ENCODE measurements around the gene PCBP4.

The PCBP4 gene

GRCh38 chr3:51987568-51987967, 20.3 kb upstream of the PCBP4 start:
- no peaks in the 10 kb centered on the region for H3K9me3 ChIP-seq (ENCODE audit: insufficient read depth, low read length)
- H3K4me3 ChIP-seq (ENCODE audit: low read length), result no peak overlapping the region
- no peak overlapping the region for H3K9ac ChIP-seq (ENCODE audit: low read length)
- no peak overlapping the region for H3K27ac ChIP-seq (ENCODE audit: low read length)
- H3K79me2 ChIP-seq (ENCODE audit: low read length), result peaks cover 11% of the 10 kb centered on the region
- H3K4me2 ChIP-seq (ENCODE audit: low read length), result no peak overlapping the region
- peaks cover 15% of the 10 kb centered on the region for H3K4me1 ChIP-seq (ENCODE audit: low read length)
- H2AFZ ChIP-seq (ENCODE audit: low read depth, low read length), result no peak overlapping the region
- no peaks in the 10 kb centered on the region for H4K20me1 ChIP-seq (ENCODE audit: insufficient read depth, low read length)
- no peak for TF ChIP-seq CTCF (IDR thresholded peaks at IDR 0.05; ENCODE audit: low read depth, low read length)
- TF ChIP-seq EZH2phosphoT487 (IDR thresholded peaks at IDR 0.05; ENCODE audit: low read depth), result no peak
- peaks cover 12% of the 10 kb centered on the region for H3K36me3 ChIP-seq (replicated peaks; ENCODE audit: low read depth, low read length)
- no peaks in the 10 kb centered on the region for H3K27me3 ChIP-seq (ENCODE audit: low read depth, low read length)

- TF ChIP-seq EZH2phosphoT487 (IDR thresholded peaks at IDR 0.05; ENCODE audit: low read depth) (no peak), CTCF (IDR thresholded peaks at IDR 0.05; ENCODE audit: low read depth, low read length) (no peak)
- no peaks in the 10 kb centered on the region for H4K20me1 ChIP-seq (ENCODE audit: insufficient read depth, low read length)
- H3K36me3 ChIP-seq (replicated peaks; ENCODE audit: low read depth, low read length), result no peaks in the 10 kb centered on the region
- H3K4me2 ChIP-seq (ENCODE audit: low read length), result no peak overlapping the region
- H3K79me2 ChIP-seq (ENCODE audit: low read length), result peaks cover 14% of the 10 kb centered on the region
- H3K27ac ChIP-seq (ENCODE audit: low read length), result no peak overlapping the region
- H2AFZ ChIP-seq (ENCODE audit: low read depth, low read length), result no peak overlapping the region
- no peak overlapping the region for H3K9ac ChIP-seq (ENCODE audit: low read length)
- H3K4me1 ChIP-seq (ENCODE audit: low read length), result peaks cover 14% of the 10 kb centered on the region
- no peak overlapping the region for H3K4me3 ChIP-seq (ENCODE audit: low read length)
- no peaks in the 10 kb centered on the region for H3K9me3 ChIP-seq (ENCODE audit: insufficient read depth, low read length)
- no peaks in the 10 kb centered on the region for H3K27me3 ChIP-seq (ENCODE audit: low read depth, low read length)
Measured at GRCh38 chr3:51986010-51986947, 19.0 kb upstream of the PCBP4 start.

GRCh38 chr3:51985063-51985462, 17.8 kb upstream of the PCBP4 start:
- Histone ChIP-seq H4K20me1 (ENCODE audit: insufficient read depth, low read length) (no peaks in the 10 kb centered on the region), H3K36me3 (replicated peaks; ENCODE audit: low read depth, low read length) (peaks cover 7% of the 10 kb centered on the region), H3K4me1 (ENCODE audit: low read length) (peaks cover 12% of the 10 kb centered on the region), H3K4me2 (ENCODE audit: low read length) (no peak overlapping the region), H3K27me3 (ENCODE audit: low read depth, low read length) (no peaks in the 10 kb centered on the region), H3K4me3 (ENCODE audit: low read length) (no peak overlapping the region), H3K27ac (ENCODE audit: low read length) (no peak overlapping the region), H2AFZ (ENCODE audit: low read depth, low read length) (no peak overlapping the region), H3K9me3 (ENCODE audit: insufficient read depth, low read length) (no peaks in the 10 kb centered on the region), H3K9ac (ENCODE audit: low read length) (no peak overlapping the region), H3K79me2 (ENCODE audit: low read length) (peaks cover 15% of the 10 kb centered on the region)
- TF ChIP-seq EZH2phosphoT487 (IDR thresholded peaks at IDR 0.05; ENCODE audit: low read depth), result no peak
- TF ChIP-seq CTCF (IDR thresholded peaks at IDR 0.05; ENCODE audit: low read depth, low read length), result no peak

GRCh38 chr3:51984269-51984647, 17.0 kb upstream of the PCBP4 start:
- Histone ChIP-seq H4K20me1 (ENCODE audit: insufficient read depth, low read length) (no peaks in the 10 kb centered on the region), H2AFZ (ENCODE audit: low read depth, low read length) (no peak overlapping the region), H3K79me2 (ENCODE audit: low read length) (peaks cover 15% of the 10 kb centered on the region), H3K9me3 (ENCODE audit: insufficient read depth, low read length) (no peaks in the 10 kb centered on the region), H3K4me2 (ENCODE audit: low read length) (peak overlapping the region; percentile 98), H3K36me3 (replicated peaks; ENCODE audit: low read depth, low read length) (peaks cover 7% of the 10 kb centered on the region), H3K4me1 (ENCODE audit: low read length) (peaks cover 12% of the 10 kb centered on the region), H3K9ac (ENCODE audit: low read length) (no peak overlapping the region), H3K27ac (ENCODE audit: low read length) (no peak overlapping the region), H3K4me3 (ENCODE audit: low read length) (peak overlapping the region; percentile 88; the same call in 1 of the 2 replicates), H3K27me3 (ENCODE audit: low read depth, low read length) (no peaks in the 10 kb centered on the region)
- TF ChIP-seq CTCF (IDR thresholded peaks at IDR 0.05; ENCODE audit: low read depth, low read length), result no peak
- no peak for TF ChIP-seq EZH2phosphoT487 (IDR thresholded peaks at IDR 0.05; ENCODE audit: low read depth)

All from OCI-LY3 (cell line).